Measurements from ENCODE around the gene DDOST. TPM values are rescaled to one million over a fixed set of nuclear protein-coding genes. Genes with fewer than 3 reads are reported as not detected.

The DDOST gene
- total RNA-seq, 2 experiments from 2014 or later: 137 to 170 TPM

DNA sequence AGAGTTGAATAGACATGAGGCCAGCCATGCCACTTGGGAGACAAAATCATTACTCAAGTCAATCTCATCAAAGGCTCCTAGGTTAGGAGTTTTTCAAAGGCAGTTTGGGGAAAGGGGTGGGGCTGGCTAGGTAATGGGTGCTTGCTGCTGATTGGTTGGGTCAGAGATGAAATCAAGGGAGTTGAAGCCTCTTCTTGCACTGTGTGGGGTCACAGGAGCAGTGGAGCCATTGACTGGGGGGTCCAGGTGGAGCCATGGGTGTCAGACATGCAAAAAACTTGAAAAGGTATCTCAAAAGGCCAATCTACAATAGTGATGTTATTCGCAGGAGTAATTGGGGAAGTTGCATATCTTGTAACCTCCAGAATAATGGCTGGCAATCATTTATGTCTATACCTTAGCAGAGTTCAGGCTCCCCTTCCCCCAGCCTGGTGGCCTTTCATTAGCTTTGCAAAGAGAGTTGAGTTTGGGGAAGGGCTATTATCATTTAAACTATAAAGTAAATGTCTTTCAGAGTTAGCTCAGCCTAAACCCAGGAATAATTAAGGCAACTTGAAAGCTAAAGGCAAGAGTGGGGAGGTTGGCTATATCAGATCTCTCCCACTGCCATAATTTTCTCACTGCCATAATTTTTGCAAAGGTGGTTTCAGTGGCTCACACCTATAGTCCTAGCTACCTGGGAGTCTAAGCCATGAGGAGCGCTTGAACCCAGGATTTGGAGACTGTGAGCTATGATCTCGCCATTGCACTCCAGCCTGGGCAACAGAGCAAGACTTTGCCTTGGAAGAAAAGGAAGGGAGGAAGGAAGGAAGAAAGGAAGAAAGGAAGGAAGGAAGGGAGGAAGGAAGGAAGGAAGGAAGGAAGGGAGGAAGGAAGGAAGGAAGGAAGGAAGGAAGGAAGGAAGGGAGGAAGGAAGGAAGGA, 35.7 kb downstream of the DDOST start:
- no peak for ATAC-seq
- Mint-ChIP-seq H3K4me1 (no peaks in the 10 kb centered on the region), H3K27me3 (peaks cover 26% of the 10 kb centered on the region), H3K36me3 (no peaks in the 10 kb centered on the region), H3K4me3 (no peak overlapping the region), H3K9me3 (ENCODE audit: low read depth) (peaks cover 2% of the 10 kb centered on the region), H3K27ac (no peak overlapping the region)
- CTCF ChIA-PET: interaction anchor here (1.0 to 1.4 kb wide), 2 partner anchors 9 to 51 kb away, joined by 3 read pairs; no protein-coding TSS in a partner anchor
- DNase-seq: no peak

DNA sequence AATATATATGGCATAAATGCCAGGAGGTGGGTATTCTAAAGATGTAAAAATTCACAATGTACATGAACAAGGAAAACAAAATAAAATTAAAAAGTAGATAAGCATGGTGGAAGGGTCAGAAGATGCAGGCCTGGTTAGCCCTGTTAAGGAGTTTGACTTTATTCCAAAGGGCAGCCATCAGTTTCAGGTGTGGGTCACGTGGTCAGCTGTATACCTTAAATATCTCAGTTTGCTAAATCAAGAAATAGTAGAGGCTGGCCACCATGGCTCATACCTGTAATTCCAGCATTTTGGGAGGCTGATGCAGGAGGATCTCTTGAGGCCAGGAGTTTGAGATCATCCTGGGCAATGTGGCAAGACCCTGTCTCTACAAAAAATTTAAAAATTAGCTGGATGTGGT, 36.5 kb downstream of the DDOST start:
- Mint-ChIP-seq H3K27ac (no peak overlapping the region), H3K27me3 (peaks cover 26% of the 10 kb centered on the region), H3K36me3 (no peaks in the 10 kb centered on the region), H3K9me3 (ENCODE audit: low read depth) (peaks cover 2% of the 10 kb centered on the region), H3K4me1 (no peaks in the 10 kb centered on the region), H3K4me3 (no peak overlapping the region)
- ATAC-seq (no peak), DNase-seq (no peak)
- CTCF ChIA-PET: interaction anchor here (1.4 kb wide), 1 partner anchor 50 kb away, joined by 3 read pairs; no protein-coding TSS in a partner anchor

DNA sequence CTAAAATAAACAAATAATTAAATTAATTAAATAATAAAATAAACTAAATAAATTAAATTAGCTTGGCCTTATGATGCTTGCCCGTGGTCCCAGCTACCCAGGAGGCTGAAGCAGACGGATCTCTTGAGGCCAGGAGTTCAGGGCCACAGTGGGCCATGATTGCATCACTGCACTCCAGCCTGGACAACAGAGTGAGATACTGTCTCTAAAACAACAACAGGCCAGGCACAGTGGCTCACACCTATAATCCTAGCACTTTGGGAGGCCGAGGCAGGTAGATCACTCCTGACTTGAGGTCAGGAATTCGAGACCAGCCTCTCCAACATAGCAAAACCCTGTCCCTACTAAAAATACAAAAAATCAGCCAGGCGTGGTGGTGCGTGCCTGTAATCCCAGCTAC, 40.2 kb downstream of the DDOST start:
- no peaks in the 10 kb centered on the region for H3K36me3 Mint-ChIP-seq

DNA sequence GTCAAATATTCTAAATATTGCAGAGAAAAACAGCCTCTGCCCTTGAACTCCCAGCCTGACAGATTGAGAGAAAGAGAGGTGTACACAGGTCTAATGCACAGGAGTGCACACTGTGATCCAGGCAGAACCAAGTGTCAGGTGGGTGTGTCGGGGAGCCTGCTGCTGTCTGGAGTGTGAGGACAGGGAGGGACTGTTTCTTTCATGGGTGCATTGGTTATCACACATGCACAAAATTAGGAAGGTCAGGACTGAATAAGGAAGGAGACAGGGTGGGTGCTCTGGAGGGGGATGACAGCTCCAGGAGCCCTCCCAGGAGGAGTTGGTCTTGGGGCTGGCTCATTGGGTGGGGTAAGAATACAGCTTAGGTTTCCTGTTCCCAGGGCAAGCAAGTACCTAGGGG, 41.2 kb downstream of the DDOST start:
- no peaks in the 10 kb centered on the region for H3K36me3 Mint-ChIP-seq
- H3K9me3 Mint-ChIP-seq (ENCODE audit: low read depth): no peaks in the 10 kb centered on the region
- ATAC-seq (no peak), DNase-seq (no peak)
- CTCF ChIA-PET: interaction anchor here (1.3 kb wide), 1 partner anchor 10 kb away, joined by 3 read pairs; no protein-coding TSS in a partner anchor
- no peak overlapping the region for H3K4me3 Mint-ChIP-seq
- no peak overlapping the region for H3K27ac Mint-ChIP-seq
- peaks cover 14% of the 10 kb centered on the region for H3K27me3 Mint-ChIP-seq
- H3K4me1 Mint-ChIP-seq: no peaks in the 10 kb centered on the region

More for the DNA sequence above, 40.2 kb downstream of the DDOST start:
- no peak for DNase-seq
- no peaks in the 10 kb centered on the region for H3K4me1 Mint-ChIP-seq
- no peak overlapping the region for H3K27ac Mint-ChIP-seq
- no peak for ATAC-seq
- H3K9me3 Mint-ChIP-seq (ENCODE audit: low read depth): no peaks in the 10 kb centered on the region
- no peak overlapping the region for H3K4me3 Mint-ChIP-seq
- H3K27me3 Mint-ChIP-seq: peaks cover 18% of the 10 kb centered on the region
- CTCF ChIA-PET: interaction anchor here (2.3 kb wide), 1 partner anchor 12 kb away, joined by 8 read pairs; the partner anchor contains the start of gene PINK1

DNA sequence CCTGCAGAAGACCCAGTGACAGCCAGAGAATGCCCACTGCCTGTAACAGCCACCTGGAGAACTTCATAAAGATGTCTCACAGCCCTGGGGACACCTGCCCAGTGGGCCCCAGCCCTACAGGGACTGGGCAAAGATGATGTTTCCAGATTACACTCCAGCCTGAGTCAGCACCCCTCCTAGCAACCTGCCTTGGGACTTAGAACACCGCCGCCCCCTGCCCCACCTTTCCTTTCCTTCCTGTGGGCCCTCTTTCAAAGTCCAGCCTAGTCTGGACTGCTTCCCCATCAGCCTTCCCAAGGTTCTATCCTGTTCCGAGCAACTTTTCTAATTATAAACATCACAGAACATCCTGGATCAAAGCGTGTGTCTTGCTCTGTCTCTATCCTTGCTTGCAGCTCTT, 42.6 kb downstream of the DDOST start:
- CTCF ChIA-PET: interaction anchor here (1.1 to 1.3 kb wide), 2 partner anchors 12 to 15 kb away, joined by 3 read pairs; no protein-coding TSS in a partner anchor
- ATAC-seq (no peak), DNase-seq (no peak)
- Mint-ChIP-seq H3K9me3 (ENCODE audit: low read depth) (no peaks in the 10 kb centered on the region), H3K27ac (no peak overlapping the region), H3K36me3 (no peaks in the 10 kb centered on the region), H3K27me3 (peaks cover 13% of the 10 kb centered on the region), H3K4me3 (no peak overlapping the region), H3K4me1 (no peaks in the 10 kb centered on the region)

DNA sequence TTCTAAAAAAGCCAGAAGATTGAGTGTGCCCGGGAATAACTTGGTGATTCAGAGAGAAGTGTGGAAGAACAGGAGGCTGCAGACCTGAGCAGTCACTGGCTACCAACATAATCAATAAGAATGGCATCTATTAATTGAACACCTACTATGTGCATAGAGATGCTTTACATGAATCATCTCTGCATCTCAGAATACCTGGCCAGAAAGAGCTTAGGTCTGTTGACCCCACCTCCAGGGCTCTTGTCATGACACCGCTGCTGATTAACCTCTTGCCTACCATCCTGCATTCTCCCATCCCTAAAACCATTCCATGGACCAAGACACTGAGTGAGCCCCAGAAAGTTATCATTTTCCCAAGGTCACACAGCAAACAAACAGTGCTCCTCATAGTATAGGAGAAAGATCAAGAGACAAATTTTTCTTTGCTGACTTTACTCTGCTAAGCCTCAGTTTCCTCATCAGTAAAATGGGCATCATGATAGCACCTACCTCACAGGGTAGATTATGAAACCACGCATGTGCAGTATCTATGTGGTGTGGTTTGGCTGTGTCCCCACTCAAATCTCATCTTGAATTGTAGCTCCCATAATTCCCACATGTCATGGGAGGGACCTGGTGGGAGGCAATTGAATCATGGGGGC, 44.2 kb downstream of the DDOST start:
- Mint-ChIP-seq H3K4me3 (no peak overlapping the region), H3K27ac (no peak overlapping the region), H3K36me3 (no peaks in the 10 kb centered on the region), H3K27me3 (peaks cover 12% of the 10 kb centered on the region), H3K9me3 (ENCODE audit: low read depth) (no peaks in the 10 kb centered on the region), H3K4me1 (no peaks in the 10 kb centered on the region)
- no peak for DNase-seq
- CTCF ChIA-PET: no interaction called here
- ATAC-seq: no peak

DNA sequence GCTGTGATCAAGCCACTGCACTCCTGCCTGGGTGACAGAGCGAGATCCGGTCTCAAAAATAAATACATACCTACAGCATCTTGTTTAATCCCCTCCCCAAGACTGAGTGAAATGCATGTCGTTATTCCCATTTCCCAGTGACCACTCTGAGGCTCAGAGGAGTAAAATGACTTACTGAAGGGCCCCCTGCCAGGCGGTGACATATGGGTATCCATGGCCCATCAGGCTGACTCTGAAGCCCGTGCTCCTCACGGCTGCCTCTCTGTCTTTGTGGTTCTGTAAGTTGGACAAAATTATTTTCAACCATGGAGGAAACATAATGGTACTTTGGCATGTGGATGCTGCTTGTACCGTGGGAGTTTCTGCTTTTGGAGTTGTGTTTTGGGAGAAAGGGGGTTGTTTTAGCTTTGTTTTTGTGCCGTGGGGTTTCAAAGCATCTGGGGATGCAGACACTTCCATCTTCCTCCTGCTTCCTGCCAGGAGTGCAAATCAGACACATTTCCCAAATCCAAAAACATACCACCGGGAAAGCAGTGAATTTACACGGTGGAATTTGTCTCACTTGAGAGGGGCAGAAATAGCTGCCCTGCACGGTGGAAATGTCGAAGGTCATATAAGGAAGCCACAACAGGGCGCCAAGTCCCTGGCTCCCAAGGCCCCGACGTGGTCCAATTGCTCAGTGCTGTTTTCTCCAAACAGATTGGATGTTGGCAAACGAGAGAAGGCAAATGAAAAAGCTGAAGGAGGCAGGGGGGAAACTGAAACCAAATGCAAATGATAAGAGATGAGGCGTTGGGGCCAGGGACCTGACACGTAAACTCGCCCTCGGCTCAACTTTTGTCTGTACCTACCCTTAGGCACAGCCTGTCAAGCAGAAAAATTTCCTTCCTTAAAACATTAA, 45.0 kb downstream of the DDOST start:
- CTCF ChIA-PET: no interaction called here
- H3K27ac Mint-ChIP-seq: no peak overlapping the region

DNA sequence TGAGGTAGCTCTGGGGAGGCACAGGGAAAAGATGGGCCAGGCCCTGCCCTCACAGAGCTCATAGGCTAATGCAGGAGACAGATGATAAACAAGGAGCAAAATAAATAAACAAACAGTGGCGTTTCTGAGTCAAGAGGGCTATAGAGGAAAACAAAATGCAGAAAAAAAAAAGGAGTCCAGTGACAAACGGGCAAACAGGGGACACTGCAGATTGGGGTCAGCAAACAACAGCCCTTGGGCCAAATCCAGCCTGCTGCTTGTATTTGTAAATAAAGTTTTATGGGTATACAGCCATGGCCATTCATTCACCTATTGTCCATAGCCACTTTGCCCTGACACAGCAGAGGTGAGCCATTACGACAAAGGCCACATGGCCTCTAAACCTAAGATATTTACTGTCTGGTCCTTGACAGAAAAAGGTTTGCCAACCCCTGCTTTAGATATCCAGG, 47.0 kb downstream of the DDOST start:
- no peak overlapping the region for H3K27ac Mint-ChIP-seq
- H3K36me3 Mint-ChIP-seq: no peaks in the 10 kb centered on the region
- ATAC-seq: no peak
- H3K4me1 Mint-ChIP-seq: no peaks in the 10 kb centered on the region
- no peak overlapping the region for H3K4me3 Mint-ChIP-seq
- DNase-seq: no peak
- H3K9me3 Mint-ChIP-seq (ENCODE audit: low read depth): no peaks in the 10 kb centered on the region
- H3K27me3 Mint-ChIP-seq: peaks cover 13% of the 10 kb centered on the region
- CTCF ChIA-PET: no interaction called here

More for the DNA sequence above, 45.0 kb downstream of the DDOST start:
- no peak overlapping the region for H3K4me3 Mint-ChIP-seq
- peaks cover 13% of the 10 kb centered on the region for H3K27me3 Mint-ChIP-seq
- H3K4me1 Mint-ChIP-seq: no peaks in the 10 kb centered on the region
- ATAC-seq (no peak), DNase-seq (no peak)
- H3K36me3 Mint-ChIP-seq: no peaks in the 10 kb centered on the region
- H3K9me3 Mint-ChIP-seq (ENCODE audit: low read depth): no peaks in the 10 kb centered on the region

DNA sequence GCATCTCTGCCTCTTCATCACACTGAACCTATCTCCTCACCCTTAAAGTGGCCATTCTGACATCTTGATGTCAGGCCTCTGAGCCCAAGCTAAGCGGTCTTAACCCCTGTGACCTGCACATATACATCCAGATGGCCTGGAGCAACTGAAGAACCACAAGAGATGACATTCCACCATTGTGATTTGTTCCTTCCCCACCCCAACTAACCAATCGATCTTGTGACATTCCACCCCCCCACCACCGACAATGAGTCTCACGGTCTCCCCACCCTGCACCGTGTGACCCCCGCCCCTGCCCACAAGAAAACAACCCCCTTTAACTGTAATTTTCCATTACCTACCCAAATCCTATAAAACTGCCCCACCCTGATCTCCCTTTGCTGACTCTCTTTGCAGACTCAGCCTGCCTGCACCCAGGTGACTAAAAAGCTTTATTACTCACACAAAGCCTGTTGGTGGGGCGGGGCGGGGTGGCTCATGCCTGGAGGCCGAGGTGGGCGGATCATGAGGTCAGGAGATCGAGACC, 48.9 kb downstream of the DDOST start:
- Mint-ChIP-seq H3K4me1 (no peaks in the 10 kb centered on the region), H3K27ac (no peak overlapping the region), H3K4me3 (no peak overlapping the region), H3K9me3 (ENCODE audit: low read depth) (no peaks in the 10 kb centered on the region), H3K36me3 (no peaks in the 10 kb centered on the region), H3K27me3 (peaks cover 14% of the 10 kb centered on the region)
- CTCF ChIA-PET: no interaction called here
- ATAC-seq: no peak
- DNase-seq: no peak

DNA sequence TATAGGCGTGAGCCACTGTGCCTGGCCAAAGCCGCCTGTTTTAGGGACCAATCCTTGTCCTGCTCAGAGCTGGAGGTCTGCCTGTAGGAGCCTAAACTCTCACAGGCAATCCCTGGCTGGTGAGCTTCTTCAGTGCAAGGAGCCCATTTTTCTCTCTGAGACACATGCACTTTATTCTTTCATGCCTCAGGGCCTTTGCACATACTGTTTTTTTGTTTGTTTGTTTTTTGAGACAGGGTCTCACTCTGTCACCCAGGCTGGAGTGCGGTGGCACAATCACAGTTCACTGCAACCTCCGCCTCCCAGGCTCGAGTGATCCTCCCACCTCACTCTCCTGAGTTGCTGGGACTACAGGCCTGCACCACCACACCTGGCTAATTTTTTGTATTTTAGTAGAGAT, 49.5 kb downstream of the DDOST start:
- H3K4me1 Mint-ChIP-seq: no peaks in the 10 kb centered on the region
- no peak for ATAC-seq
- no peak for DNase-seq
- no peak overlapping the region for H3K27ac Mint-ChIP-seq
- no peak overlapping the region for H3K4me3 Mint-ChIP-seq
- H3K27me3 Mint-ChIP-seq: peaks cover 16% of the 10 kb centered on the region
- no peaks in the 10 kb centered on the region for H3K36me3 Mint-ChIP-seq
- CTCF ChIA-PET: no interaction called here
- H3K9me3 Mint-ChIP-seq (ENCODE audit: low read depth): no peaks in the 10 kb centered on the region

DNA sequence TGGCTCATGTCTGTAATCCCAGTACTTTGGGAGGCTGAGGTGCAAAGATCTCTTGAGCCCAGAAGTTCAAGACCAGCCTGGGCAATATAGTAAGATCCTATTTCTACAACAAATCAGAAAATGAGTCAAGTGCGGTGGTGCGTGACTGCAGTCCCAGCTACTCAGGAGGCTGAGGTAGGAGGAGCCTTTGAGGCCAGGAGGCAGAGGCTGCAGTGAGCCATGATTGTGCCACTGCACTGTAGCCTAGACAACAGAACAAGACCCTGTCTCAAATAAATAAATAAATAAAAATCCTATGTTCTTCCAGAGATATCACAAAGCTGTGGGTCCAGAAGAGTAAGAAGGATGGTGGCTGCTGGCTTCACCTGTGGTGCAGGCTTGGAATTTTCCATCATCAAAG, 50.2 kb downstream of the DDOST start:
- Mint-ChIP-seq H3K4me1 (no peaks in the 10 kb centered on the region), H3K27me3 (peaks cover 10% of the 10 kb centered on the region), H3K27ac (no peak overlapping the region), H3K36me3 (no peaks in the 10 kb centered on the region), H3K9me3 (ENCODE audit: low read depth) (no peaks in the 10 kb centered on the region), H3K4me3 (no peak overlapping the region)
- ATAC-seq: no peak
- no peak for DNase-seq
- CTCF ChIA-PET: no interaction called here

DNA sequence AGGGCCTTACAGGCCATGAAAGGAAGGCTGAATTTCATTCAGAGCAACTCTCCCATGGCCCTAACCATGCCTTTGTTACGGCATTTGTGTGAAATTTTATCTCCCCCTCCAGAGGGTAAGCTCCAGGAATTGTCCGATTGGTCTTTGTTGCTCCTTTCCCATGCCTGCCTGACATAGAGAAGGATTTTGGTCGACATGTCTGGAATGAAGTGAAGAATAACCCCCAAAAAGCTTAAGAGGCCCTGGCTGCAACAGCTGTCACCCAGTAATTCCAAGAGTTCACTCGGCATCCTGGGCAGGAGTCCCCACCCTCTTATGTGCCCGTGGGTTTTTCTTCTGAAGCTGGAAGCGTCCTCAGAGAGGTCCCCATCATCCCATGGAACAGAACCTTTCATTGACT, 51.6 kb downstream of the DDOST start:
- Mint-ChIP-seq H3K4me1 (no peaks in the 10 kb centered on the region), H3K9me3 (ENCODE audit: low read depth) (no peaks in the 10 kb centered on the region), H3K27ac (no peak overlapping the region), H3K4me3 (no peak overlapping the region), H3K36me3 (no peaks in the 10 kb centered on the region), H3K27me3 (peaks cover 9% of the 10 kb centered on the region)
- CTCF ChIA-PET: interaction anchor here (1.1 kb wide), 1 partner anchor 10 kb away, joined by 3 read pairs; no protein-coding TSS in a partner anchor
- no peak for ATAC-seq
- DNase-seq: no peak

All from activated CD8-positive, alpha-beta memory T cell treated with anti-CD3 and anti-CD28 coated beads, Interleukin-2, amount 10 ng/mL, durations not matched to agents 7 days and 5 days (primary cell).